Measurements from ENCODE around the gene ARPC2.

Gene ARPC2

DNA sequence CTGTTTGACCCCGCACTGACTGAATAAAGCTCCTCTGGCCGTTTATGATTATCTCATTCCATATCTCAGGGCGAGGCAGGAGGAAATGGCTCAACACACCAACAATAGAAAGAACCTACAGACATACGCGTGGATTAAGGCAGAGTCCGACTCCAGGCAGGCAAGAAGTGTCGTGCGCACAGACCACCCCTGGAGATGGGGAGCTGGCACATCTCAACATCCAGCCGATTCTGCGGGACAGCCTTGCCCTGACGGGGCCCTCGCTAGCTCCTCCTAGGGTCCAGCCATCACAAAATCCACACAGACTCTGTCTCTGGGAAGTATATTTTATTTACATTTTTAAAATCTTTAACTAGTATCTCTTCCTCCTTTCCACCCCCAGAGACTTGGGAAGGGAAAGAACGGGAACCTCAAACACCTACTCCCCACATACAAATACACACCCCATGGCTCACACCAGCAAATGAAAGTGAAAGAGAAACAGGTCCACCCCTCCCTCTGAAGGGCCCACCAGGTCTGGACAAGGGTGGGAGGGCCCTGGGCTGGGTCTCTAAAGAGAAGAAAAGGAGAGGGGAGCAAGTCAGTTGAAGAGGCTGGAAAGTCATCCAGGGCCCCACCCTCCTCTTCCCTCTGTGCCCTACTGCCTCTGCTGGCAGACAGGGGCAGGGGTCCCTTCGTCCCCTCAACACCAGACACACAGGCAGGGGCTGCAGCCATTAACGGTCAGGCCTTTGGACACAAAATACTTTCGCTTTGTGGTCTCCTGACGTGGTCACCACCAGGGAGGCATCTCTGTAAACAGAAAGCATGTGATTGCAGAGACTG, 47.0 kb downstream of the ARPC2 start:
- H3K4me1 ChIP-seq (ENCODE audit: control insufficient read depth, insufficient read depth, low read length), result peaks cover 44% of the 10 kb centered on the region
- H3K27me3 ChIP-seq (replicated peaks; ENCODE audit: control insufficient read depth, insufficient read depth, low read length), result no peaks in the 10 kb centered on the region
- H3K36me3 ChIP-seq (ENCODE audit: control insufficient read depth, insufficient read depth, low read length, severe bottlenecking), result peaks cover 48% of the 10 kb centered on the region
- H3K4me3 ChIP-seq (ENCODE audit: low read length), result no peak overlapping the region
- no peak for DNase-seq (ENCODE audit: low read depth)
- no peaks in the 10 kb centered on the region for H3K9me3 ChIP-seq (ENCODE audit: control insufficient read depth, low read length)
- H3K9ac ChIP-seq (ENCODE audit: low read length), result no peak overlapping the region

GRCh38 chr2:218264773-218265561, 48.0 kb downstream of the ARPC2 start:
- Histone ChIP-seq H3K4me1 (ENCODE audit: control insufficient read depth, insufficient read depth, low read length) (peaks cover 38% of the 10 kb centered on the region), H3K27me3 (replicated peaks; ENCODE audit: control insufficient read depth, insufficient read depth, low read length) (no peaks in the 10 kb centered on the region), H3K9ac (ENCODE audit: low read length) (peak overlapping the region; percentile 34), H3K36me3 (ENCODE audit: control insufficient read depth, insufficient read depth, low read length, severe bottlenecking) (peaks cover 48% of the 10 kb centered on the region), H3K9me3 (ENCODE audit: control insufficient read depth, low read length) (no peaks in the 10 kb centered on the region), H3K4me3 (ENCODE audit: low read length) (no peak overlapping the region)
- DNase-seq (ENCODE audit: low read depth), result no peak

- Histone ChIP-seq H3K9ac (ENCODE audit: low read length) (peak overlapping the region; percentile 34), H3K9me3 (ENCODE audit: control insufficient read depth, low read length) (no peaks in the 10 kb centered on the region), H3K4me3 (ENCODE audit: low read length) (no peak overlapping the region), H3K36me3 (ENCODE audit: control insufficient read depth, insufficient read depth, low read length, severe bottlenecking) (peaks cover 48% of the 10 kb centered on the region), H3K27me3 (replicated peaks; ENCODE audit: control insufficient read depth, insufficient read depth, low read length) (no peaks in the 10 kb centered on the region), H3K4me1 (ENCODE audit: control insufficient read depth, insufficient read depth, low read length) (peaks cover 31% of the 10 kb centered on the region)
- DNase-seq (ENCODE audit: low read depth), result no peak
Measured at GRCh38 chr2:218265626-218266025, 48.6 kb downstream of the ARPC2 start.

DNA sequence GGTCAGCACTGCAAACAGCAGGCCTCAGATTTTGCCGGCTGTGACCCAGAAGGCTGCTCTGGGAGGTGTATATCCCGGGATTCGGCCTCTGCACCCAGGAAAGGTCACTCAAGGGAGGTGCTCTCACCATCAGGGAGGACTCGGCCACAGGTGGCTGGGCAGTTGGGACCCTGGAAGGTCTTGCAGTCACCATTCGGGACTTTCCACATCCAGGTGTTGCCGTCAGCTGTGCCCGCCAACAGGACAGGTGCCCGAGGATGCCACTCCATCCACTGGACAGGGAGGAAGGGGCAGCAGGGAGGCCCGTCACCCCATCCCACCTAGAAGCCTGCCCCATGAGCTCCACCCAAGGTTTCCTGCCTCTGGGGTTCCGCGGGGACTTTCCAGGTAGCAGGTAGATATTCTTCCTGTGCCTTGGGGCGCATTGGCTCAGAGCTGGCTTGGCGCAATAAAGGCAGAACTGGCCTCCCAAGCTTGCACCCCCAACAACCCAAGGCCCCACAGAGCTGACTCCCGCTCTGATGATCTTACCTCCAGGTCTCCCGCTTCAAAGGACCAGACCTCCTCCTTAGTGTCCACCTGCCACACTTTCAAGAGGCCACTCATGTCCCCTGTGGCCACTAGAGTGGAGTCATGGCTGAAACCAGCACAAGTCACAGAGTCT, 49.5 kb downstream of the ARPC2 start:
- H3K9ac ChIP-seq (ENCODE audit: low read length), result no peak overlapping the region
- H3K4me1 ChIP-seq (ENCODE audit: control insufficient read depth, insufficient read depth, low read length), result peaks cover 28% of the 10 kb centered on the region
- DNase-seq (ENCODE audit: low read depth), result no peak
- H3K36me3 ChIP-seq (ENCODE audit: control insufficient read depth, insufficient read depth, low read length, severe bottlenecking), result peaks cover 48% of the 10 kb centered on the region
- no peaks in the 10 kb centered on the region for H3K9me3 ChIP-seq (ENCODE audit: control insufficient read depth, low read length)
- H3K4me3 ChIP-seq (ENCODE audit: low read length), result no peak overlapping the region
- H3K27me3 ChIP-seq (replicated peaks; ENCODE audit: control insufficient read depth, insufficient read depth, low read length), result no peaks in the 10 kb centered on the region

GRCh38 chr2:218267259-218267658, 50.3 kb downstream of the ARPC2 start:
- Histone ChIP-seq H3K9me3 (ENCODE audit: control insufficient read depth, low read length) (no peaks in the 10 kb centered on the region), H3K9ac (ENCODE audit: low read length) (no peak overlapping the region), H3K36me3 (ENCODE audit: control insufficient read depth, insufficient read depth, low read length, severe bottlenecking) (peaks cover 48% of the 10 kb centered on the region), H3K27me3 (replicated peaks; ENCODE audit: control insufficient read depth, insufficient read depth, low read length) (no peaks in the 10 kb centered on the region), H3K4me1 (ENCODE audit: control insufficient read depth, insufficient read depth, low read length) (peaks cover 29% of the 10 kb centered on the region), H3K4me3 (ENCODE audit: low read length) (no peak overlapping the region)
- no peak for DNase-seq (ENCODE audit: low read depth)

GRCh38 chr2:218269900-218270720, 53.1 kb downstream of the ARPC2 start, which contains the start of the genes AAMP and PNKD:
Gene AAMP (minus strand): TSS chr2:218270137. CDS start chr2:218270086, 51 bp downstream.
Gene PNKD (plus strand): TSS chr2:218270519. CDS start chr2:218270536, 17 bp downstream.
- no peaks in the 10 kb centered on the region for H3K27me3 ChIP-seq (replicated peaks; ENCODE audit: control insufficient read depth, insufficient read depth, low read length)
- peak within 1 kb of the TSS; percentile 95 for H3K4me3 ChIP-seq (ENCODE audit: low read length)
- peaks cover 44% of the 10 kb centered on the region for H3K36me3 ChIP-seq (ENCODE audit: control insufficient read depth, insufficient read depth, low read length, severe bottlenecking)
- peaks cover 45% of the 10 kb centered on the region for H3K4me1 ChIP-seq (ENCODE audit: control insufficient read depth, insufficient read depth, low read length)
- H3K9ac ChIP-seq (ENCODE audit: low read length), result peak within 1 kb of the TSS; percentile 96
- peak; percentile 100 for DNase-seq (ENCODE audit: low read depth)
- H3K9me3 ChIP-seq (ENCODE audit: control insufficient read depth, low read length), result no peaks in the 10 kb centered on the region

DNA sequence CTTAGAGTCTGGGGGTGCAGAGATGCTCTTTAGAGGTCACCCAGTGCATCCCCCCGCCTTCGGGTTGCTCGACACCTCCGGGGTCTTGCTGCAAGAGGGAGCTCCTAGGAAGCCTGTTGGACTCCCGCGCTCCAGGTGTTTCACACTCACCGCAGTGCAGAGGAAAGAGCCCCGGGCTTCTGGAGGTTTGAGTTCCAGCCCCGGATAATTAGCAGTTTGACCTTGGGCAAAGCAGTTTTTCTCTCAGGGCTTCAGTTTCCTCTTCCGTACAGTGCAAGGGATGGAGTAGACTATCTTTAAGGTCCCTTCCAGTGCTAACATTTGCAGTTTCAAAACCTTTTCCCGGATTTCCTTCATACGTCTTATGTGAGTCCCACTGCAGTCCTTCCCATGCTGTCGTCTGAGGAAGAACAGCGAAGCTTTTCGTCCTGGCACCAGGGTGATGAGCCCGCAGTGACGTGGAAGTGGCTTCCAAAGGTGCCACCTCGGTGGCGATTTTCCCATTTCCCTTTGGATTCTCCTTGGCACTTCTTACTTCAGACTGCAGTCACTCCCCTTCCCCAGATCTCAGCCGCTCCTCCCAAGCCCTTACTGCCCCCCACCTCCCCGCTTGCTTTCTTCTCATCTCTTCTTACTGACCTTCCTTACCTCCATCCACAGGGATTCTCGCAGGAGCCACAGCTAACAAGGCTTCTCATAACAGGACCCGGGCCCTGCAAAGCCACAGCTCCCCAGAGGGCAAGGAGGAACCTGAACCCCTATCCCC, 53.9 kb downstream of the ARPC2 start:
- peak overlapping the region; percentile 95 for H3K4me3 ChIP-seq (ENCODE audit: low read length)
- DNase-seq (ENCODE audit: low read depth), result peak; percentile 47
- no peaks in the 10 kb centered on the region for H3K9me3 ChIP-seq (ENCODE audit: control insufficient read depth, low read length)
- H3K9ac ChIP-seq (ENCODE audit: low read length), result peak overlapping the region; percentile 95
- H3K36me3 ChIP-seq (ENCODE audit: control insufficient read depth, insufficient read depth, low read length, severe bottlenecking), result peaks cover 44% of the 10 kb centered on the region
- H3K4me1 ChIP-seq (ENCODE audit: control insufficient read depth, insufficient read depth, low read length), result peaks cover 48% of the 10 kb centered on the region
- H3K27me3 ChIP-seq (replicated peaks; ENCODE audit: control insufficient read depth, insufficient read depth, low read length), result no peaks in the 10 kb centered on the region

GRCh38 chr2:218271487-218271797, 54.5 kb downstream of the ARPC2 start:
- no peak for DNase-seq (ENCODE audit: low read depth)
- Histone ChIP-seq H3K36me3 (ENCODE audit: control insufficient read depth, insufficient read depth, low read length, severe bottlenecking) (peaks cover 44% of the 10 kb centered on the region), H3K9me3 (ENCODE audit: control insufficient read depth, low read length) (no peaks in the 10 kb centered on the region), H3K4me1 (ENCODE audit: control insufficient read depth, insufficient read depth, low read length) (peaks cover 48% of the 10 kb centered on the region), H3K9ac (ENCODE audit: low read length) (peak overlapping the region; percentile 95), H3K27me3 (replicated peaks; ENCODE audit: control insufficient read depth, insufficient read depth, low read length) (no peaks in the 10 kb centered on the region), H3K4me3 (ENCODE audit: low read length) (peak overlapping the region; percentile 95)

GRCh38 chr2:218271865-218272530, 55.0 kb downstream of the ARPC2 start:
- DNase-seq (ENCODE audit: low read depth), result peak; percentile 14
- Histone ChIP-seq H3K27me3 (replicated peaks; ENCODE audit: control insufficient read depth, insufficient read depth, low read length) (no peaks in the 10 kb centered on the region), H3K4me3 (ENCODE audit: low read length) (peak overlapping the region; percentile 95), H3K9ac (ENCODE audit: low read length) (peak overlapping the region; percentile 95), H3K9me3 (ENCODE audit: control insufficient read depth, low read length) (no peaks in the 10 kb centered on the region), H3K36me3 (ENCODE audit: control insufficient read depth, insufficient read depth, low read length, severe bottlenecking) (peaks cover 44% of the 10 kb centered on the region), H3K4me1 (ENCODE audit: control insufficient read depth, insufficient read depth, low read length) (peaks cover 48% of the 10 kb centered on the region)

Data from adipocyte (in vitro differentiated cells).